Stimulated activated CD4-positive, alpha-beta T cell treated with anti-CD3 and anti-CD28 coated beads, Interleukin-2, amount 100 ng/mL, for 48 hours (primary cell): ENCODE measurements around the gene OTOS.

Source experiments
- DNase-seq, 2 donors: peaks; one replicate each; pipeline ENCODE4 v3.0.0-alpha.2; 2020

Gene OTOS

DNA sequence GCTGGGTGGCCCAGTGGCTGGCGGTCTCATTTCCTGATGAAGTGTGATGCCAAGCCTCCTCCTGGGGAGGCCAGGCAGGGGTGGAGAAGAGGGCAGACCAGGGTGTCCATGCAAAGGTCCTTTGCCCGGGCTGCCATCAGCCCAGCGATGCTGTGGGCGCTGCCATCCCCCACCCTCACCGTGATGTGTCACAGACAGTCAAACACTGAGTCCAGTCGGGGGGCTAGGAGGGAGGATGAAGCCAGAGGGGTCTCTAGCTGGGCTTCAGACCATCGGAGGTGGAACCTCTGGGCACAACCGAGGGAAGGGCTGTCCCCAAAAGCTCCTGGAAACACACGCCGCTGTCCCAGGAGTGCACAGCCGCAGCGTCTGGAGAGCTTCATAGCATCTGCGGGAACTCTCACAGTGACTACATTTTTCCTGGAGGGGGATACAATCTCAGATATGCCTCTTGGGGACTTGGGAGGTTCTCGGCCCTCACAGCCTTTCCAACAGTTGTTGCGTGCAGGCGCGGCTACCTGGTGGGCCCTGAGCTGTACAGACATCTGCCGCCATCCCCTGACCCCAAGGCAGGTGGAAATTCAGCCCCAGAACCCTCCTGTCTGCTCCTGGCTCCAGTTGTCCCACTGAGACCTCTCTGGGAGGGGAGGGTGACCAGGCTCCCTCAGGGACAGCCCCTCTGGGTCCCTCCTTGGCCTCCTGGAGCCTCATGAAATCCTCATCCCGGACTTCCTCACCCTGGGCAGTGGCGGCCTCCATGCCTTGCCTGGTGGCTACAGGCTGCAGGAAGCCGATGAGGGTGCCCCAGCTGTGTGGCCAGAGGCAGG is 26.5 kb upstream of the OTOS start:
- no peak for DNase-seq

DNA sequence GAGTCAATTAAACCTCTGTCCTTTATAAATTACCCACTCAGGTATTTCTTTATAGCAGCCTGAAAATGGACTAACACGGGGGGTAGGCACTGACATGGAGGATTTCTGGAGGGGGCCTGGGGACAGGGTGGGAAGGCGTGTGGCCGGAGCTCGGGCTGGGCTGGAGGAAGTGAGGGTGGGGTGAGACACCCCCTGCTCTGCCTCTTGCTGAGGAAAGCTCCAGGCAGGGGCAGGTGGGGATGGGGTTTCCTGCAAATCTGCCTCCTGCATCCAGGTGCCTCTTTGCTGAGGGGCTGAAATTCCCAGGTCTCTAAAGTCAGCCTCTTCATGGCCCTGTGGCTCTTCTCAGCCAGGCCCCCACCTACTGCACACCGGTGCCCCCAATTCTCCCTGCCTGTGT is 25.7 kb upstream of the OTOS start:
- DNase-seq = no peak

DNA sequence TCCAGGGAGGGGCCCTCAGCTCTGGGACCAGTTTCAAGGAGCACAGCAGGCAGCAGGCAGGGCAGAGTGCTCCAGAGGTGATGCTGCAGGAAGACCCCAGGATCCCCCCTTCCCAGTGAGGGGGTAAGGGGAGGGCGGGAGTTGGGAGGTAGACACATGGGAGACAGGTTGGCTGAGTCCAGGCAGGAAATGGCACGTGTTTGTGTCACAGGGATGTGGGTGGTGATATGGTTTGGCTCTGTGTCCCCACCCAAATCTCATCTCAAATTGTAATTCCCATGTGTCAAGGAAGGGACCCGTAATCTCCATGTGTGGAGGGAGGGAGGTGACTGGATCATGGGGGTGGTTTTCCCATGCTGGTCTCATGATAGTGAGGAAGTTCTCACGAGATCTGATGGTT is 25.2 kb upstream of the OTOS start:
- no peak for DNase-seq

DNA sequence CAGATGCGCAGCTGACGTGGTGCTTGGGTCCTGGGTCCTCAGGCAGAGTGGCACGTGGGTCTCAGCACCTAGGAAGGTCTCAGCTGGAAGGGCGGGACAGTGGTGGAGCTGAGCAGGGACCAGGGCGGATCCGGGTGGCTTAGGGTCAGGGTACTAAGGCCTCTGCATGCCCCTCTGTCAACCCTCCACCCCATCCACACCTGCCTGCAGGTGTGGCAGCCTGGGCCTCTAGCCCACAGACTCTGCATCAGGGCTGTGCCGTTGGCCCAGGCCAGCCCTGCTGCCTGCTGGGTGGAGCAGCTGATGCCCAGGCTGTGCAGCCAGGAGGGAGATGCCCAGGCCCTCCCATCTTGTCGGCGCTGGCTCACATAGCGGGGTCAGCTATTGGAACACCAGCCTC is 24.6 kb upstream of the OTOS start:
- DNase-seq = no peak

DNA sequence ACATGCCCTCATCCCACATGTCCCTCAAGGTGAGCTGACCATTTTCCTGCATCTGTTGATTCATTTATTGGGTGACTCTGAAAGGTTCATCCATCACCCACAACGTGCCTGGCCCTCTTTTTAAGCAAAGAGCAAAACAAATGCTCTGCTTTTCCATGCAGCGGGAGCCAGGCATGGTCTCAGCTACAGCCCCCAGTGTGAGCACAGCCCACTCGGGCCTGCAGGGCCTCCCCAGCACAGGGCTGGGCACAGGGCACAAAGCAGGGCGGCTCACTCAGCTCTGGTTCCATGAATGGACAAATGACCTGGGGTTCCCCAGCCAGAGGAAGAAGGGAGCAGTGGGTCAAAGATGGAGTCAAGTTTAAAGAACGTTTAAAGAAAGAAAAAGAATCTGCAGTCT is 24.1 kb upstream of the OTOS start:
- no peak for DNase-seq

DNA sequence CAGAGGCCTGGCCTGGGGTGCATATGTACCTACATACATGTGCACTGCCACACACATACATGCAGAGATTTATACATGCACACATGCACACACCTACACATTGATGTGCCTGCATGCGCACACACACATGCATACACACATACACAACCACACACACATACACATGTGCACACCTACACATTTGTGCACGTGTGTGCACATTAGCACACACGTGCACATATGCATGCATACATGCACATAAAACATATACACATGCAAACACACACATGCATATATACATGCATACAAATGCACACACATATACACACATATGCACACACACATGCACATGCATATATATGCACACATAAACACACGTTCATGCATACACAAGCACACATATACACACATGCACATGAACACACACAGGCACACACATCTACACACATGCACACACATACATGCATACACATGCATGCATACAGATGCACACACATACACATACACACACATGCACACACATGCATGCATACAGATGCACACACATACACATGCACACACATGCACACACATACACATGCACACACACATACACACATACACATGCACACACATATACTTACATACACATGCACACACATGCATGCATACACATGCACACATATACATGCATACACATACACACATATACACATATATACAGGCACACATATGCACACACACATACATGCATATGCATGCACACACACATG is 23.6 kb upstream of the OTOS start:
- DNase-seq = no peak

DNA sequence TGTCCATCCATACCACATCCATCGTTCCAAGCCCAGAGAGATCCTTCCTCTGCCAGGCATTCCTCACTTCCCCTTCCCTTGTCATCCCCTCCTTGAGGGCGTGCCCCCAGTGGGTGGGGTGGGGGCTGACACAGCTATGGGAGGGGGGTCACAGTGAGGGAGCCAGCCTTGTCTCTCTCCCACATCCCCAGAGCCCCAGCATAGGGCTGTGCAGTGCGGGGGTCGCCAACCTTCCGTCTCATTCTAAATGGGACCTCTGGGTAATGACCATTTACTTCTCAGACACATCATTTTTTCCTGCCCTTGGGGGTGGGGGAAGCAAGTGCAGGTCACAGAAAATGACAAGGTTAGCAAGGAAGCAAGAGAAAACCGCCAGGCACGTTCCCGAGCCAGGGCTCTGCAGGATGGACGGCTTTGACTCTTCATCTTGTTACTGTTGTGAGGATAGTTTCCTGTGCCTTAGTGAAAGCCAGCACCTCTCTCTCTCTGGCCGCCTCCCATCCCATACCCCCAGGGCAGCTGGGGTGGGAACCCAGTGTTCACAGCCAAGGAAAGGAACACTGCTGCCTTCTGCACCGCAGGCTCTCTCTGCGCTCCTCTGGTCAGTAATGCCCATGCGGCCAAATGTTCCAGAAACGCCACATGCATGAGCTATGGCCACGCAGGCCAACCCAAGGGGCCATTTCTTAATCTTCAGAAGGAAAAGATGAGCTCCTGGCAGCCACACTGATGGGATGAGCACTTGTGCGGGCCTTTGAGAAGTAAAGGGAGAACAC is 22.7 kb upstream of the OTOS start:
- DNase-seq = no peak

DNA sequence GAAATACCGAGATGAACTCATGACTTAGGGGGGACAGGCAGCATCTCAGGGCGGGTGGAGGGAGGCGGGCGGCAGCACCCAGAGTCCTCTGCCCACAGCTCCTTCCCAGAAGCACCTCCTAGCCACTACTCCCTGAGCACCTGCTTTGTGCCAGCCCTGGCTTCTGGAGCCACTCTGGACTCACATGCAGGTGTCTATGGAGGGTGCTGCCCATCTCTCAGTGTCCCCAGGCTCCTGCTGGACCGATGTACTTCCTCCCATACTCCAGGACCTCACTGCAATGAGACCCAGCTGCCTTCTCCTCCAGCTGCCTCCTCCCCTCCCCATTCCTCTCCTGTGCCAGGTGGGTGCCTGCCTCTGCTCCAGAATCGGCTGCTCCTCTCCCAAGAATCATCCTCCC is 22.1 kb upstream of the OTOS start:
- DNase-seq = no peak

DNA sequence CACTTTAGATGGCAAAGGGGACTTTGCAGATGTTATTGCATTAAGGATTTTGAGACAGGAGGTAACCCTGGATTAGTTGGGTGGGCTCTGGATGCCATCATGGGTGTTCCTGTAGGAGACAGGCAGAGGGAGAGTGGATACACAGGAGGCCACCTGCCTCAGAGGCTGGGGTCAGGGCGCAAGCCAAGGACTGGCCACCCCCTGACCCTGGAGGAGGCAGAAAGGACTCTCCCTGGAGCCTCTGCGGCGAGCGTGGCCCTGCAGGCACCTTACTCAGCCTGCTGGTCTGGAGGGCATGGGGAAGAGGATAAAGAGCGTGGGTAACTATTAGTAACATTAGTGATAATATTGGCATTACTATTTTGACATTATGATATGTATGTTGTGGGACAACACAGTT is 21.6 kb upstream of the OTOS start:
- no peak for DNase-seq

DNA sequence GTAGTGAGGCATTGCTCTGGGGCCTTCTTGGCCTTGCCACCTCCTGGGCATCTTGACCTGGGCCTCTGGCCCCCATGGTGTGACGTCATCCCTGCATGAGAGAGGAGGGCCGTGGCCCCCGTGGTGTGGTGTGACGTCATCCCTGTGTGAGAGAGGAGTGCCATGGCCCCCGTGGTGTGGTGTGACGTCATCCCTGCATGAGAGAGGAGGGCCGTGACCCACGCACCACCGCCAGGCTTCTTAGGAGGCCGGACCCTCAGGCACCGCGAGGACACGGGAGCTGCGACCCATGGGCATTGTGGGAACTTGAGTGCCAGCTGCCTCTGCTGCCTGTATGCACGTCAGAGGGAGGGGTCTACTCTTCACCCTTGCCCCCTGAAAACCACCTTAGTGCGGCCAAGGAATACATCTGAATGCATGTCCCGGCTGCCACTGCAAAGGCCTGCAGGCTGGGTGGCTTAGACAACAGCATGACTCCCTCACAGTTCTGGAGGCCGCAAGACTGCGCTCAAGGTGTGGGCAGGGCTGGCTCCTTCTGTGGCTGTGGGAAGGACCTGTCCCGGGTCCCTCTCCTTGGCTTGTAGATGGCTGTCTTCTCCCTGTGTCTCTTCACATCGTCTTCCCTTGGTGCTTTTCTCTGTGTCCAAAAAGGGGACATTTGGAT is 20.8 kb upstream of the OTOS start:
- DNase-seq = no peak

DNA sequence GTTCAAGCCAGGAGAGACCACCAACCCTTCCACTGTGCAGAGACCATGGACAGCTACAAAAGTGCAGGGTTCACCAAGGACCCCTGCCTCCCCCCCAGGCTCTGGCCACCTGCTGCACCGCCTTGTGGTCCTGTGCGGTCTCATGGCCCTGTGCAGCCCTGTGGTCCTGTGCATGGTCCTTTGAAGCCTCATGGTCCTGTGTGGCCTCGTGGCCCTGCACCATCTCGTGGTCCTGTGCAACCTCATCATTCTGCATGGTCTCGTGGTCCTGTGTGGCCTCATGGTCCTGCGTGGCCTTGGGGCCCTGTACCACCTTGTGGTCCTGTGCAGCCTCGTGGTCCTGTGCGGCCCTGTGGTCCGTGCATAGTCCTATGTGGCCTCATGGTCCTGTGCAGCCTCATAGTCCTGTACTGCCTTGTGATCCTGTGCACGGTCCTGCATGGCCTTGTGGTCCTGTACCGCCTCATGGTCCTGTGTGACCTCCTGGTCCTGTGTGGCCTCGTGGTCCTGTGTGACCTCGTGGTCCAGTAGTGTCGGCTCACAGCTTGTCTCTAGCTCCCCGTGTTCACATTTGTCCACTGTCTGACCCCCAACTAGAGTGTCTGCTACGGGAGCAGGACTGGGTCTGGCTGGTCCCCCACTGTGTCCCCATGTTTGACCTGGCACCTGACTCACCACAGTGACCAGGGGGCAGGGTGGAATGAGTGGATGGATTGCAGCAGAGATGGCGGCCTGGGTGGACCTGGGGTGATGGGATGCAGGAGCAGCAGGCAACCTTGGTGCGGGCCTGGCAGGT is 20.0 kb upstream of the OTOS start:
- DNase-seq = no peak

DNA sequence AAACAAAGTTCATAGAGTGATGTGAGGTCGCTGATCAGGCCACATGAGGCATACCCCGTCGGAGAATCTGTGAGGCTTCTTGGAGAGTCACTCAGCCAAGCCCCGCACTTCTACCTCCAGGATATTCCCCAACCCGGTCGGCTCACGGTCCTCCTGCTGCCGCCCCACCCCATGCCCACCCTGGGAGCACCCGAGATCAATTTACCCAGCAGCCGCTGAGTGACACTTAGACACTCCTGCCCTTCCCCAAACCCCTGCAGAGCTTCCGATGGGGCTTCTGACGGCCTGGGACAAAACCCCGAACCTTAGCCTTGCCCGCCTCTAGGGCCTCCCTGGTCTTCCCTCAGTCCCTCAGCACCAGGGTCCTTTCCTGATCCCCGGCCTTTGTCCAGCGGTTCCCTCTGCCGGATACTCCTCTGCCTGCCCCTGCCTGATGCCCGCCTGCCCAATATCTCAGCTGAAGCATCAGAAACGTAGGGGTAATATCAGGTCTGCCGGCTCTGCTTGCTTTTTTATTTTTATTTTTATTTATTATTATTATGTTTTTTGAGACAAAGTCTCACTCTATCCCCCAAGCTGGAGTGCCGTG is 18.9 kb upstream of the OTOS start:
- no peak for DNase-seq

DNA sequence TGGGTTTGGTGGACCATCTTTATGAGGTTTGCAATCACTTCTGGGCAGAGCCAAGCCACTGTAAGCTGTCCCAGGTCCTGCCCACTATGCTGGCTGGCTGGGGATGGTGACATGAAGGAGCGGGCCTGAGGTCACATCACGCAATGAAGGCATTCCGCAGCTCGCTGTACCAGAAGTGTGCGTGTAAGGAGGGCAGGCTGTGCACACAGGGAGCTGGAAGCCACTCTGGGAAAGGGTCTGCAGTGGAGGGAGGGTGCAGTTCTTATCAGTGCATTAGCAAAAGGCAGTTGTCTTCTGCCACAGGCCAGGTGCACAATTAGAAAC is 16.7 kb upstream of the OTOS start:
- DNase-seq = no peak

DNA sequence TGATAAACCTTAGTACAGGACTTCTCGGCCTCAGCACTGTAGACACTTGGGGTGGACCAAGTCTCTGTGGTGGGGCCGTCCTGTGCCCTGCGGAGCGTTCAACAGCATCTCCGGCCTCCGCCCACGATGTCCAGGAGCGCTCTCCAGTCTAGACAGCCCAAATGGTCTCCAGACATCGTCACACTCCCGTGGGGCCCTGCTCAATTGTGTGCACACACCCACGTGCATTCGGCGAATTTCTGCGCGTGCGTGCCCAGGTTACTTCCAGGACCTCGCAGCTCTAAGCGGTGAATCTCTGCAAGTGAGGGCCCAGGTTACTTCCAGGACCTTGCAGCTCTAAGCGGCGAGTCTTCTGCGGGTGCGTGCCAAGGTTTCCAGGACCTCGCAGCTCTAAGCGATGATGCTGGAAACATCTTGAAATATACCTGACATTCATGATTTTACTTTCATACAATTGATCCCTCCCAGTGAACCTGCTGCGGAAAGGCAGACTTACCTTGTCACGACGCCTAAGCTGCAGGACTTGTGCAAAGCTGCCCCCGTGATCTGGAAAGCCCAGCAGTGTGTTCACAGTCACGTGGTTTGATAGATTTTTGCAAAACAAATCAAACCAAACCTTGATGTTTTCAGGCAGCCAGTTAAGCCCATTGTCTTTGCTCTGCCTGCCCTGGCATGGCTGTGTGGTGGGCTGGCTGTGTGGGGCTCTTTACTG is 16.1 kb upstream of the OTOS start:
- DNase-seq = no peak

DNA sequence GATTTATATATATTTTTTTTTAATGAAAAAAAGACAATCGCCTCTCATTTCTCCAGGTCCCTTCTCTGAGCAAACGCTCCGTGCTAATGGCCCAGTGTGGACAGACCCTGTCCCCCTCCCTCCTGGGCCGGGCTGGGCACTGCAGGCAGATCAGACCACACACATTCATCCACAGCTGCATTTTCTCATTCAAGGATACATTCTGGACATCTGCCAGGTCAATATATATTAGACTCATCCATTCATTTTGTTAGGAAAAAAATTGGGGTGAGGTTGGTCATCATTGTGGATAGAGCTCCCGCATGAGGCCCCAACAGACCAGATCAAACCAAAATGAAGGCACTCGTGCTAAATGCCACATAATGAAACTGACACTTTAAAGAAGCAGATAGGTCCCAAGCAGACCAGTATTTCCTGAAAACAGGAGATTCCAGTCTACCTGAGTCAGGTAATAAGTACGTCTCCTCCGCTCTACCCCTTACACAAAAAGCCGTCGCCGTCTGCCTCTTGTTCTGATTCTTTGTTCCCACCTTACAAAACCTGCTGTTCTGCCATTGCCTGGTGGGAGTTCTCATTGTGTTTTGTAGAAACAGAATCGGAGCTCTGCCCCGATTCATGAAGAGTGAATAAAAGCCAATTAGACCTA is 15.4 kb upstream of the OTOS start:
- no peak for DNase-seq

DNA sequence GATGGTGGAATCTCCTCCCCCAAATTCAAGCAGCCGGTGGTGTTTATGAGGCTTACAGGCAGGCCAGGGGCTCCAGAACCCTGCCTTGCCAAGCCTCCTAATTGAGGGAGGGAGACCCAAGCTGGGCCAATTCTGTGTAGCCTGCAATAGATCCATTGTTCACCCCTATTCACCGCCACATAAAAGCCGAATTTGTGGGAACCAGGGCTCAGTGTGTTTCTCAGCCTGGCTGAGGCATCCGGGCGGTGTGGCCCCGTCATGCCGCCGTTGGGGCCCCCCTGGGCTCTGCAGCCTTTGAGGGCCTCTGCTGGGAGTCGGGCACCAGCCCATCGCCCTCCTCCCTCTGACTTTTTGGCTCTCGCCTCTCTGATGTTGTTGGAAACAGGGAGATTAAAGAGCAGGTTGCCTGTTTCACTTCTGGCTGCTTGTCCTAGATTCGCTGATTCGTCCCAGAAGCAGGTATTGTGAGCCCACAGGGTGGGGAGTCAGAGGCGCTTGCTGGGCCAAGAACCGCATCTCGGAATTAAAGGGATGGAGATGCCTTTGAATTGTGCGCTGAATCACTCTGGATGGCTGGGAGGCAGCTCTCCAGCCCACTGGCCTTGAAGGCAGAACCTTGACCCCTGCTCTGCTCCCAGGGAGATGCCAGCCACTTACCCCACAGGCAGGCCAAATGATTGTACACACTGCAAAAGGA is 14.7 kb upstream of the OTOS start:
- no peak for DNase-seq

DNA sequence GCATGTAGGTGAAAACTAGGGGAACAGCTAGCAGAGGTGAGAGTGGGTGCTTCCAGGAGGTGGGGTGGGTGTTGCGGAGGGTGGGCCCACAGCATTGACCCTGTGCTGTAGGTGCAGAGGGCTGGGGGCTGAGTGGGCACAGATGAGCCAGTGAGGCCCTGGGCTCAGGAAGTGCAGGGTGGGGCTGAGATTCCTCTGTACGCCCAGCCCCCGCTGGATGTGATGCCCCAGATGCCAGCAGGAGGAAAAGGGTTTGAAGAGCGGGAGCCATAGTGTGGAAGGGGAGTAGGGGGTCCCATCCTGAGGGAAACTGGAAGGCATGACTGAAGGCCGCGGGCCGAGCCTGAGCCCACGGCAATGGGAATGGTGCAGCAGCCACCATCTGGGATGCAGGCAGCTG is 14.1 kb upstream of the OTOS start:
- DNase-seq = no peak

DNA sequence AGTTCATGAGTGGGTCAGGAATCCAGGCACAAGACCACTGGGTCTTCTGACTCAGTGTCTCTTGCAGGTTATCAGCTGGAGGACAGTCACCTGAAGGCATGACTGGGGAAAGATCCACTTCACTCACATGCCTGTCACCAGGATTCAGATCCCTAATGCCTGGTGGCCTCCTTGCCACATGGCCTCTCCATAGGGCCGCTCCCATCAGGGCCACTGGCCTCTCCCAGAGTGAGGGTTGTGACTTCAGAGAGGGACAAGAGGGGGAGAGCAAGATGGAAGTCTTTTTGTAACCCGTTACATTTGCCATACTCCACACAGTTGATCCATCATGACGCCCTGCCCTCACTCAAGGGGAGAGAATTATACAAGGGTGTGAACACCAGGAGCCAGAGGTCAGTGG is 13.0 kb upstream of the OTOS start:
- no peak for DNase-seq

DNA sequence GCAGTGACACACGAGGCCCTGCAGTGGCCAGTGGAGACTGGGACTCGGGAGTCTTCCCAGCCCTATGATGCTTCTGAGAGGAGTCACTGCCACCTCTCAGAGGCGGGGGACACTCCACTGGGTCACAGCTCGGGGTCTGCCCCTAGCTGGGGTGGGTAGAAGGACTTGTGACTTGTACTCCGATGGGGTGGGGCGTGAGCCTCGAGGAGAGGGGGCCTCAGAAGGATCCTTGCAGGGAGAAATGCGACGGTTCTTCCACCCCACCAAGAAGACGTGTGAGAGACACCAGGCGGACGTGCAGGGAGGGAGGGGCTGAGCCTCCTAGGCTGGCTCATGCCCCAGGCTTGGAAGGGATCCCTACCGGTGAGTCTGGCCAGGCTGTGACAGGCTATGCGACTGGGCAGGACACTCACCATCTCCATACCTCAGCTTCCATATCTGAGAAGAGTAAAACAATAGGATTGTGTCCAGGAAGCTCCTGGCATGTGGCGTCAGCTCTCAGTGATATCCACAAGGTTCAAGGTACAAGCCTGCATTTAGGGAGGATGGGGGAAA is 11.1 kb upstream of the OTOS start:
- DNase-seq = no peak
